ENCODE measurements around the gene TP73.

Gene TP73

DNA sequence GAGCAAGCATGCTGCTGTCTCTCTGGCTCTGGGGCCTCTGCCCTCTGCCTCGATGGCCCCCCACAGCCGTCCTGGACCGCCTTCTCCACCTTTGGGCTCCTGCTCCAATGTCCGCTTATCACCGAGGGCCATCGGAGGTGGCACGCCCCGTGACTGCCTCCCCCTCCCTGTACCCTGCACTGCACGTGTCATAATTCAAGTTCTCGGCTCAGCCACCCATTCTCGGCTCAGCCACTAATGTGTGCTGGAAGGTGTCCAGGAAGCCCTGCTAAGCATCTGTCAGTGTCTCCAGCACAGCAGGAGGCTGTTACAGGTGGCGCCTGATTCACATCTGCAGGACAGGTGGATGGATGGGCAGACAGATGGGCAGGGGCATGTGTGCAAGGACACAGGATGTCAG is 45.5 kb downstream of the TP73 start:
- Histone ChIP-seq H3K27ac (ENCODE audit: low read depth, low read length) (no peak overlapping the region), H3K4me1 (ENCODE audit: insufficient read depth, low read length) (no peaks in the 10 kb centered on the region), H3K36me3 (ENCODE audit: insufficient read depth, low read length) (no peaks in the 10 kb centered on the region), H3K4me3 (ENCODE audit: low read length) (no peak overlapping the region), H3K27me3 (ENCODE audit: insufficient read depth, low read length) (0 out of 2 replicates have a peak, but pooled peaks cover 5% of the 10 kb centered on the region), H3K9ac (ENCODE audit: low read depth, low read length) (no peak overlapping the region), H3K9me3 (ENCODE audit: insufficient read depth, low read depth, low read length) (no peaks in the 10 kb centered on the region)
- 90% methylated on average over 12 of the region's 12 CpGs for WGBS

GRCh38 chr1:3698660-3699408 is 46.5 kb downstream of the TP73 start:
- H3K4me3 ChIP-seq (ENCODE audit: low read length) = no peak overlapping the region
- no peaks in the 10 kb centered on the region for H3K4me1 ChIP-seq (ENCODE audit: insufficient read depth, low read length)
- H3K27ac ChIP-seq (ENCODE audit: low read depth, low read length) = no peak overlapping the region
- H3K36me3 ChIP-seq (ENCODE audit: insufficient read depth, low read length) = no peaks in the 10 kb centered on the region
- WGBS = 90% methylated on average over 29 of the region's 29 CpGs
- 0 out of 2 replicates have a peak, but pooled peaks cover 5% of the 10 kb centered on the region for H3K27me3 ChIP-seq (ENCODE audit: insufficient read depth, low read length)
- no peaks in the 10 kb centered on the region for H3K9me3 ChIP-seq (ENCODE audit: insufficient read depth, low read depth, low read length)
- no peak overlapping the region for H3K9ac ChIP-seq (ENCODE audit: low read depth, low read length)

DNA sequence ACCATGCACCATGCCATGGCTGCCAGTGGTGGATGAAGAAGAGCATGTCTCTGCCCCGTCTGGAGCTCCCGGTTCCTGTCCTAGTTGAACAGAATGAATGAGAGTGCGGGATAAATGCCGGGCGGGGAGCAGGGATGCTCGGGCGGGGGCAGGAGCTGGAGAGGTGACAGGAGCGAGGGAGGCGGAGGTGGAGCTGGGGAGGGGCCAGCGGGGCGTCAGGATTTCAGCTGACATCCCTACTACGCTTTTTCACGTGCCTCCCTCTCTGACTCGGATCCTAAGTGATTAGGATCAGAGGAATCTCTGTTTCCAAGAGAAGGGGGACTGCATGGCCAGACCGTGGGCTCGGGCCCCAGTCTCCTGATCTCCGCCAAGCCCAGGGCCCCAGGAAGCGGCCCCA is 47.3 kb downstream of the TP73 start:
- Histone ChIP-seq H3K4me1 (ENCODE audit: insufficient read depth, low read length) (no peaks in the 10 kb centered on the region), H3K27me3 (ENCODE audit: insufficient read depth, low read length) (0 out of 2 replicates have a peak, but pooled peaks cover 5% of the 10 kb centered on the region), H3K9ac (ENCODE audit: low read depth, low read length) (no peak overlapping the region), H3K36me3 (ENCODE audit: insufficient read depth, low read length) (no peaks in the 10 kb centered on the region), H3K4me3 (ENCODE audit: low read length) (no peak overlapping the region), H3K27ac (ENCODE audit: low read depth, low read length) (no peak overlapping the region), H3K9me3 (ENCODE audit: insufficient read depth, low read depth, low read length) (no peaks in the 10 kb centered on the region)
- WGBS = 66% methylated on average over 18 of the region's 18 CpGs

GRCh38 chr1:3700631-3701030 is 48.3 kb downstream of the TP73 start:
- H3K9me3 ChIP-seq (ENCODE audit: insufficient read depth, low read depth, low read length) = no peaks in the 10 kb centered on the region
- H3K9ac ChIP-seq (ENCODE audit: low read depth, low read length) = no peak overlapping the region
- no peak overlapping the region for H3K27ac ChIP-seq (ENCODE audit: low read depth, low read length)
- WGBS = 91% methylated on average over 10 of the region's 10 CpGs
- 0 out of 2 replicates have a peak, but pooled peaks cover 5% of the 10 kb centered on the region for H3K27me3 ChIP-seq (ENCODE audit: insufficient read depth, low read length)
- H3K4me3 ChIP-seq (ENCODE audit: low read length) = no peak overlapping the region
- no peaks in the 10 kb centered on the region for H3K36me3 ChIP-seq (ENCODE audit: insufficient read depth, low read length)
- H3K4me1 ChIP-seq (ENCODE audit: insufficient read depth, low read length) = no peaks in the 10 kb centered on the region

DNA sequence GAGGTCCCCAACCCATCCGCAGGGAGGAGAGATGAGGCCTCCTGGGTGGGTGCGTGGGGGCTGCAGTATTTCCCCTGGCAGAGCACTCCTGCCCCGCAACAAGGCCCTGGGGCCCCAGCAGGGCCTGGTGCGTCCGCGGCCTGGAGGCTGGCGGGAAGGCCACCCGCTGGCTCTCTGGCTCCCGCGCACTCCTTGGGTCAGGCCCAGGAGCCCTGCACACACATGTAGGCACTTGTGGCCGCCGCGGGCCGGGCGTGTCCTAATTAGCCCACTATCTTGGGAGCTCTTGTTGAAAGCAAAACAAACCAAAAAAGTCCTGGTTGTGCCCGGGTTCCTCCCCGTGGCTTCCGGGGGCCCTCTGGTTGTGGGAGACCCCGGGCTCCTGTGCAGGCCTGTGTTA is 50.2 kb downstream of the TP73 start:
- H3K9me3 ChIP-seq (ENCODE audit: insufficient read depth, low read depth, low read length) = no peaks in the 10 kb centered on the region
- WGBS = 89% methylated on average over 19 of the region's 19 CpGs
- H3K27me3 ChIP-seq (ENCODE audit: insufficient read depth, low read length) = no peaks in the 10 kb centered on the region
- no peak overlapping the region for H3K4me3 ChIP-seq (ENCODE audit: low read length)
- H3K27ac ChIP-seq (ENCODE audit: low read depth, low read length) = no peak overlapping the region
- 0 out of 2 replicates have a peak, but pooled peaks cover 1% of the 10 kb centered on the region for H3K4me1 ChIP-seq (ENCODE audit: insufficient read depth, low read length)
- no peaks in the 10 kb centered on the region for H3K36me3 ChIP-seq (ENCODE audit: insufficient read depth, low read length)
- H3K9ac ChIP-seq (ENCODE audit: low read depth, low read length) = no peak overlapping the region

- 0 out of 2 replicates have a peak, but pooled peaks cover 6% of the 10 kb centered on the region for H3K4me1 ChIP-seq (ENCODE audit: insufficient read depth, low read length)
- WGBS = 80% methylated on average over 21 of the region's 21 CpGs
- H3K27me3 ChIP-seq (ENCODE audit: insufficient read depth, low read length) = peaks cover 1% of the 10 kb centered on the region; the same call in 1 of the 2 replicates
- no peak overlapping the region for H3K4me3 ChIP-seq (ENCODE audit: low read length)
- H3K36me3 ChIP-seq (ENCODE audit: insufficient read depth, low read length) = no peaks in the 10 kb centered on the region
- H3K9ac ChIP-seq (ENCODE audit: low read depth, low read length) = 0 out of 2 replicates have a peak overlapping the region, but pooled peaks have one; percentile 0
- no peaks in the 10 kb centered on the region for H3K9me3 ChIP-seq (ENCODE audit: insufficient read depth, low read depth, low read length)
- no peak overlapping the region for H3K27ac ChIP-seq (ENCODE audit: low read depth, low read length)
These were observed 50.8 kb downstream of the TP73 start for GRCh38 chr1:3702990-3703728.

GRCh38 chr1:3703786-3704371 is 51.6 kb downstream of the TP73 start:
- Histone ChIP-seq H3K9me3 (ENCODE audit: insufficient read depth, low read depth, low read length) (no peaks in the 10 kb centered on the region), H3K36me3 (ENCODE audit: insufficient read depth, low read length) (no peaks in the 10 kb centered on the region), H3K9ac (ENCODE audit: low read depth, low read length) (no peak overlapping the region), H3K4me3 (ENCODE audit: low read length) (no peak overlapping the region), H3K4me1 (ENCODE audit: insufficient read depth, low read length) (0 out of 2 replicates have a peak, but pooled peaks cover 6% of the 10 kb centered on the region), H3K27ac (ENCODE audit: low read depth, low read length) (no peak overlapping the region), H3K27me3 (ENCODE audit: insufficient read depth, low read length) (peaks cover 6% of the 10 kb centered on the region; the same call in 1 of the 2 replicates)
- 88% methylated on average over 28 of the region's 28 CpGs for WGBS

DNA sequence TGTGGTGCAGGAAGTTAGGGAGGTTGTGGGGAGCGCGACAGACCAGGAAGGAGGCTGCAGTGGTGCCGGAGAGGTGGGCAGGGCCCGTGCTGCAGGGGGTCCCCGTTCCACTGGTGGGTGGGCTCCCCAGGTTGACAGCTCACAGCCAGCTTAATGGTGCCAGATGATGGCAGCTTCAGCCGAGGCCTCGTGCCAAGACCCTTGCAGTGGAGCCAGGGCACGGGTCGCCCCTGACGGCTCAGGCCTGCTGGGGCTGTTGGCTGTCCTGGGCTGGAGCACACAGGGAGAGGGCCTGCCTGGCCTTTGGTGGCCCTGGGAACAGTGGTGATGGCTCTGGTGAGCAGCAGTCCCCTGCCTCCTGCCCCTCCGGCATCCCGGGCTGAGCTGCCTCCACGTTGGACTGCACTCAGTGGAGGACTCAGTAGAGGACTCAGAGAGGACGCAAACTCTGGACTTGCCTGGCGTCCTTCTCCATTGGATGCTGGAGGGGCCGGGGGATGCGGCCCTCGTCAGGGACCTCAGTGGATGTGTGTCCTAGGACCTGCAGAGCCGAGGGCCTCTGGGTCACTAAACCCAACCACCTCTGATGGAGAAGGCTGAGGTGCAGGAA is 53.1 kb downstream of the TP73 start:
- Histone ChIP-seq H3K9me3 (ENCODE audit: insufficient read depth, low read depth, low read length) (no peaks in the 10 kb centered on the region), H3K27me3 (ENCODE audit: insufficient read depth, low read length) (peaks cover 6% of the 10 kb centered on the region; the same call in 1 of the 2 replicates), H3K36me3 (ENCODE audit: insufficient read depth, low read length) (no peaks in the 10 kb centered on the region), H3K4me1 (ENCODE audit: insufficient read depth, low read length) (peaks cover 12% of the 10 kb centered on the region; the same call in 1 of the 2 replicates), H3K4me3 (ENCODE audit: low read length) (no peak overlapping the region), H3K9ac (ENCODE audit: low read depth, low read length) (no peak overlapping the region), H3K27ac (ENCODE audit: low read depth, low read length) (no peak overlapping the region)
- WGBS = 87% methylated on average over 19 of the region's 19 CpGs

DNA sequence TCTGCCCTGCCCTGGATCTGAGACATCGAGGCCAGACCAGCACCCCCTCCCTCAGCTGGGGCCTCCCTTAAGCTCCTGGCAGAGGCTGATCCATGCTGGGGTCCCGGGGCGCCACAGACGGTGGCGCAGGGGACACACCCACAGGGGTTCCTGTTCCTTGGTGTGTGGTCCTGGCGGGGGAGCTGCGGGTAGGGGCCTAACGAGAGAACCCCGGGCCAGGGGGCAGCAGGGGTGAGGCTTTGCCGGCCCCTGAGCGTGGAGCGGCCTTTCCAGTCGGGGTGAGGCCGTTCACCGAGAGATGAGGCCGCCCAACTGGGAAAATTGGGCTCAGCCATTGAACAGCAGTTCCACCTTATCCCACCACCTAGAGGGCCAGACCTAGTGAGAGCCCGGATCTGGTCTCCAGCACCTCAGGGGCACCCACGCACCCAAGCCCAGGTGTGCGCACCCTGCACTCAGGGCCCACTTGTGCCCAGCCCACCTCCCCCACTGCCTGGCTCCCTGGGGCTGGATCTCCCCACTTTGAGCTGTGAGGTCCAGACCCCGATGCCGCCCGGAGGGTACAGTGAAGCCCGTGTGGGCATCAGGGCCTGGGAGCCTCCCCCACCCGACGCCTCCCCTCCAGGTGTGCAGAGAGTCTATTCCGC is 54.5 kb downstream of the TP73 start:
- Histone ChIP-seq H3K27me3 (ENCODE audit: insufficient read depth, low read length) (peaks cover 6% of the 10 kb centered on the region; the same call in 1 of the 2 replicates), H3K4me3 (ENCODE audit: low read length) (no peak overlapping the region), H3K27ac (ENCODE audit: low read depth, low read length) (no peak overlapping the region), H3K4me1 (ENCODE audit: insufficient read depth, low read length) (peaks cover 12% of the 10 kb centered on the region; the same call in 1 of the 2 replicates), H3K9ac (ENCODE audit: low read depth, low read length) (no peak overlapping the region), H3K36me3 (ENCODE audit: insufficient read depth, low read length) (no peaks in the 10 kb centered on the region), H3K9me3 (ENCODE audit: insufficient read depth, low read depth, low read length) (no peaks in the 10 kb centered on the region)
- 88% methylated on average over 26 of the region's 26 CpGs for WGBS

- H3K9ac ChIP-seq (ENCODE audit: low read depth, low read length) = no peak overlapping the region
- 27% methylated on average over 35 of the region's 35 CpGs for WGBS
- H3K27ac ChIP-seq (ENCODE audit: low read depth, low read length) = no peak overlapping the region
- peaks cover 6% of the 10 kb centered on the region; the same call in 1 of the 2 replicates for H3K27me3 ChIP-seq (ENCODE audit: insufficient read depth, low read length)
- H3K4me3 ChIP-seq (ENCODE audit: low read length) = peak overlapping the region; percentile 32; the same call in 1 of the 2 replicates
- H3K4me1 ChIP-seq (ENCODE audit: insufficient read depth, low read length) = peaks cover 12% of the 10 kb centered on the region; the same call in 1 of the 2 replicates
- no peaks in the 10 kb centered on the region for H3K36me3 ChIP-seq (ENCODE audit: insufficient read depth, low read length)
- no peaks in the 10 kb centered on the region for H3K9me3 ChIP-seq (ENCODE audit: insufficient read depth, low read depth, low read length)
These were observed 55.1 kb downstream of the TP73 start for GRCh38 chr1:3707298-3707938.
